PC-9 (cell line): Measurements from ENCODE around the gene NFKBIE. TPM values are rescaled to one million over a fixed set of nuclear protein-coding genes. Genes with fewer than 3 reads are reported as not detected.

Experiments used
- BruUV-seq: library from RNA; stranded (reverse); fragments of 400-500 nt; replicated peaks from 2 replicates; lab custom pipeline; 2021; lab: Mats Ljungman, UMichigan
- CTCF ChIA-PET: fragments of 300-600 bp; sonication (Branson Sonifier 250); formaldehyde crosslinking; loops from one replicate; lab custom pipeline; 2022; ENCODE audit warnings: antibody characterized with exemption; lab: Charles Lee
- POLR2A ChIA-PET: fragments of 300-600 bp; sonication (Branson Sonifier 250); formaldehyde crosslinking; loops from one replicate; lab custom pipeline; 2022; ENCODE audit warnings: antibody characterized with exemption; ENCODE audit not compliant: unreplicated experiment; lab: Charles Lee
- DNase-seq, 2 experiments: peaks; one replicate each; pipeline versions ENCODE4 v3.0.0 to v3.0.0-alpha.2; 2015 to 2022; ENCODE audit warnings: mixed read lengths in 1 of 2
- H2AFZ ChIP-seq: fragments of 200-600 bp; sonication (generic); 2 replicates; pipeline ENCODE4 v1.8.1; 2017; ENCODE audit warnings: antibody characterized with exemption
- H3F3A ChIP-seq: fragments of 200-600 bp; sonication (generic); 2 replicates; pipeline ENCODE4 v1.8.1; 2017; ENCODE audit warnings: antibody characterized with exemption, mild to moderate bottlenecking, low read depth; ENCODE audit not compliant: insufficient read depth
- H3K27ac ChIP-seq: fragments of 200-600 bp; sonication (generic); 2 replicates; pipeline ENCODE4 v1.6.1; 2016; ENCODE audit warnings: mixed run types
- H3K27me3 ChIP-seq: fragments of 200-600 bp; sonication (generic); 2 replicates; pipeline ENCODE4 v1.6.1; 2016; ENCODE audit warnings: low read depth, mixed run types; ENCODE audit not compliant: insufficient read depth
- H3K36me3 ChIP-seq: fragments of 200-600 bp; sonication (generic); 2 replicates; pipeline ENCODE4 v1.6.1; 2016; ENCODE audit warnings: low read depth, mixed run types
- H3K4me1 ChIP-seq: fragments of 200-600 bp; sonication (generic); replicated peaks from 2 replicates; pipeline ENCODE4 v1.6.1; 2016; ENCODE audit warnings: mixed run types; ENCODE audit not compliant: insufficient read depth
- H3K4me2 ChIP-seq: fragments of 200-600 bp; sonication (generic); 2 replicates; pipeline ENCODE4 v1.6.1; 2017; ENCODE audit warnings: mixed run types
- H3K4me3 ChIP-seq: fragments of 200-600 bp; sonication (generic); 2 replicates; pipeline ENCODE4 v1.6.1; 2016; ENCODE audit warnings: mixed run types
- H3K79me2 ChIP-seq: fragments of 200-600 bp; sonication (generic); 2 replicates; pipeline ENCODE4 v1.6.1; 2017; ENCODE audit warnings: low read depth, mixed run types
- H3K9me2 ChIP-seq: fragments of 200-600 bp; sonication (generic); 2 replicates; pipeline ENCODE4 v1.8.1; 2017; ENCODE audit warnings: mild to moderate bottlenecking; ENCODE audit not compliant: insufficient read depth
- H3K9me3 ChIP-seq: fragments of 200-600 bp; sonication (generic); 2 replicates; pipeline ENCODE4 v1.8.1; 2016; ENCODE audit warnings: low read depth; ENCODE audit not compliant: insufficient read depth
- H4K20me1 ChIP-seq: fragments of 200-600 bp; sonication (generic); 2 replicates; pipeline ENCODE4 v1.8.1; 2017; ENCODE audit not compliant: insufficient read depth
- CTCF ChIP-seq: fragments of 200-600 bp; sonication (generic); conservative IDR thresholded peaks from 2 replicates; pipeline ENCODE4 v1.6.1; 2017; ENCODE audit warnings: mixed run types, antibody characterized with exemption, mild to moderate bottlenecking, moderate library complexity
- EZH2 ChIP-seq: fragments of 200-600 bp; sonication (generic); IDR thresholded peaks from 2 replicates; pipeline ENCODE4 v1.8.0; 2017; ENCODE audit warnings: antibody characterized with exemption, low read depth
- intact Hi-C: fragments of 100-400 bp; cut with micrococcal nuclease; formaldehyde crosslinking; loops from one replicate; pipeline ENCODE4 v1.10.0; 2022; ENCODE audit not compliant: unreplicated experiment
- total RNA-seq: library from RNA; stranded (reverse); gene quantifications from 2 replicates; pipeline ENCODE4 v1.2.3, GENCODE V29; 2021

NFKBIE gene
- total RNA-seq, 1 experiment from 2014 or later, result 7.6 TPM

GRCh38 chr6:44237021-44237812, 28.1 kb downstream of the NFKBIE start:
- BruUV-seq, result TSS peak; percentile 88
- Histone ChIP-seq H3K27me3 (no peaks in the 10 kb centered on the region), H3K79me2 (no peaks in the 10 kb centered on the region), H3K4me1 (peaks cover 17% of the 10 kb centered on the region), H3K4me2 (peak overlapping the region; percentile 80), H3K27ac (peak overlapping the region; percentile 34; the same call in 1 of the 2 replicates), H4K20me1 (no peaks in the 10 kb centered on the region), H3K9me3 (no peaks in the 10 kb centered on the region), H3K36me3 (no peaks in the 10 kb centered on the region), H3F3A (peaks cover 27% of the 10 kb centered on the region), H3K4me3 (peak overlapping the region; percentile 63), H3K9me2 (no peaks in the 10 kb centered on the region), H2AFZ (peak overlapping the region; percentile 89)
- ChIA-PET CTCF (interaction anchor here (0.6 to 1.2 kb wide), 5 partner anchors 9 to 722 kb away, joined by 3 to 8 read pairs (median 3); no protein-coding TSS in a partner anchor), POLR2A (interaction anchor here (0.6 to 0.7 kb wide), 4 partner anchors 9 to 571 kb away, joined by 4 to 17 read pairs (median 9); partner anchors contain the start of gene HSP90AB1)
- intact Hi-C loops, result loop anchor here (1.0 kb wide), 2 partner anchors 9 to 65 kb away; no protein-coding TSS in a partner anchor
- DNase-seq, result peak; percentile 93 to 98
- TF ChIP-seq EZH2 (no peak), CTCF (no peak)

- Histone ChIP-seq H3K9me3 (no peaks in the 10 kb centered on the region), H3K4me2 (no peak overlapping the region), H3K27ac (no peak overlapping the region), H3K4me3 (no peak overlapping the region), H3K79me2 (no peaks in the 10 kb centered on the region), H3K9me2 (no peaks in the 10 kb centered on the region), H3K4me1 (peaks cover 17% of the 10 kb centered on the region), H2AFZ (no peak overlapping the region), H3K36me3 (no peaks in the 10 kb centered on the region), H3K27me3 (no peaks in the 10 kb centered on the region), H3F3A (peaks cover 27% of the 10 kb centered on the region), H4K20me1 (no peaks in the 10 kb centered on the region)
- TF ChIP-seq CTCF, result no peak
- TF ChIP-seq EZH2, result no peak
- POLR2A ChIA-PET, result interaction anchor here (0.7 kb wide), 1 partner anchor 53 kb away, joined by 17 read pairs; no protein-coding TSS in a partner anchor
- DNase-seq, result peak in 1 of 2 experiments; percentile 1
- CTCF ChIA-PET, result interaction anchor here (0.9 to 1.3 kb wide), 2 partner anchors 11 to 12 kb away, joined by 3 read pairs; partner anchors contain the start of gene HSP90AB1
- intact Hi-C loops, result no loop called here
- BruUV-seq, result no TSS peak
These were observed 29.3 kb downstream of the NFKBIE start for GRCh38 chr6:44235891-44236516.

- no peak for DNase-seq
- no peaks in the 10 kb centered on the region for H3K27me3 ChIP-seq
- TF ChIP-seq EZH2, result no peak
- TF ChIP-seq CTCF, result no peak
- no peak overlapping the region for H3K4me3 ChIP-seq
- no peaks in the 10 kb centered on the region for H3K79me2 ChIP-seq
- no peaks in the 10 kb centered on the region for H4K20me1 ChIP-seq
- no peaks in the 10 kb centered on the region for H3K9me3 ChIP-seq
- CTCF ChIA-PET, result interaction anchor here (0.5 to 1.3 kb wide), 4 partner anchors 11 to 36 kb away, joined by 3 to 6 read pairs (median 3); partner anchors contain the start of genes HSP90AB1 and SLC29A1
- BruUV-seq, result no TSS peak
- H2AFZ ChIP-seq, result no peak overlapping the region
- no peak overlapping the region for H3K4me2 ChIP-seq
- no peaks in the 10 kb centered on the region for H3K36me3 ChIP-seq
- intact Hi-C loops, result no loop called here
- H3K9me2 ChIP-seq, result no peaks in the 10 kb centered on the region
- peaks cover 17% of the 10 kb centered on the region for H3K4me1 ChIP-seq
- POLR2A ChIA-PET, result no interaction called here
- H3F3A ChIP-seq, result peaks cover 27% of the 10 kb centered on the region
- H3K27ac ChIP-seq, result no peak overlapping the region
These were observed 30.1 kb downstream of the NFKBIE start for GRCh38 chr6:44235269-44235668.
